H1 (cell line): ENCODE results near the gene CBX4.
A peak's percentile ranks its signal among the peaks of the same experiment; 100 is the strongest.

ENCODE experiments used
- BRCA1 ChIP-seq: IDR thresholded peaks from 2 replicates; pipeline ENCODE4 v1.6.1; 2012; ENCODE audit warnings: low read depth, low read length, improper control_type of control experiment
- EP300 ChIP-seq, 2 experiments: IDR thresholded peaks; 1 replicate in 1 of 2; 2 replicates in 1 of 2; pipeline ENCODE4 v1.6.1; 2011 to 2012; ENCODE audit warnings: low read depth in 2 of 2, low read length in 2 of 2, mild to moderate bottlenecking in 2 of 2, borderline replicate concordance in 1 of 2, inconsistent platforms in 1 of 2, moderate library complexity in 1 of 2
- EZH2 ChIP-seq: fragments of 200-600 bp; sonication (generic); IDR thresholded peaks from 2 replicates; pipeline ENCODE4 v1.7.1; 2012; ENCODE audit warnings: low read depth, mild to moderate bottlenecking, moderate library complexity, low read length, inconsistent platforms; ENCODE audit not compliant: severe bottlenecking
- GABPA ChIP-seq: IDR thresholded peaks from 2 replicates; pipeline ENCODE4 v1.6.1; 2011; ENCODE audit warnings: mild to moderate bottlenecking, low read length, moderate library complexity, borderline replicate concordance; ENCODE audit not compliant: insufficient read depth
- HDAC2 ChIP-seq, 2 experiments: fragments of 300-600 bp in 1 of 2; sonication (generic) in 1 of 2; IDR thresholded peaks; 2 replicates each; pipeline ENCODE4 v1.6.1; 2011 to 2012; ENCODE audit warnings: low read depth in 2 of 2, low read length in 2 of 2, mild to moderate bottlenecking in 2 of 2, moderate library complexity in 2 of 2, borderline replicate concordance in 1 of 2, inconsistent platforms in 1 of 2
- JUND ChIP-seq: IDR thresholded peaks from 2 replicates; pipeline ENCODE4 v1.6.1; 2011; ENCODE audit warnings: mild to moderate bottlenecking, improper control_type of control experiment, low read length
- KDM4A ChIP-seq: IDR thresholded peaks from one replicate; pipeline ENCODE4 v1.7.1; 2012; ENCODE audit warnings: low read depth, mild to moderate bottlenecking, moderate library complexity, low read length, inconsistent platforms; ENCODE audit not compliant: severe bottlenecking
- POLR2A ChIP-seq, 2 experiments: IDR thresholded peaks; 1 replicate in 1 of 2; 2 replicates in 1 of 2; pipeline ENCODE4 v1.6.1; 2011; ENCODE audit warnings: low read depth in 2 of 2, low read length in 2 of 2, mild to moderate bottlenecking in 2 of 2; ENCODE audit errors: control extremely low read depth in 1 of 2
- POLR2AphosphoS5 ChIP-seq: IDR thresholded peaks from 2 replicates; pipeline ENCODE4 v1.6.1; 2011; ENCODE audit warnings: low read depth, low read length
- RFX5 ChIP-seq: IDR thresholded peaks from 2 replicates; pipeline ENCODE4 v1.6.1; 2011; ENCODE audit warnings: low read depth, low read length, improper control_type of control experiment, borderline replicate concordance
- SAP30 ChIP-seq: fragments of 300-600 bp; sonication (generic); IDR thresholded peaks from 2 replicates; pipeline ENCODE4 v1.7.1; 2012; ENCODE audit warnings: low read length, moderate library complexity, mild to moderate bottlenecking, inconsistent platforms; ENCODE audit not compliant: insufficient read depth, insufficient replicate concordance
- ZNF274 ChIP-seq: IDR thresholded peaks from 2 replicates; pipeline ENCODE4 v1.7.0; 2012; ENCODE audit warnings: low read length, borderline replicate concordance; ENCODE audit errors: extremely low read depth
- TF ChIP-seq, protein P1 (sequence below), 3 experiments: IDR thresholded peaks; 1 replicate in 2 of 3; 2 replicates in 1 of 3; pipeline versions ENCODE4 v1.5.1 to v1.6.1; 2011; ENCODE audit warnings: low read length in 3 of 3, mild to moderate bottlenecking in 3 of 3, inconsistent platforms in 2 of 3, low read depth in 1 of 3, moderate library complexity in 1 of 3; ENCODE audit not compliant: insufficient read depth in 1 of 3; ENCODE audit errors: control extremely low read depth in 1 of 3
- TF ChIP-seq, protein P2 (sequence below): IDR thresholded peaks from 2 replicates; pipeline ENCODE4 v1.6.1; 2011; ENCODE audit warnings: low read depth, mild to moderate bottlenecking, low read length; ENCODE audit not compliant: insufficient read depth

DNA sequence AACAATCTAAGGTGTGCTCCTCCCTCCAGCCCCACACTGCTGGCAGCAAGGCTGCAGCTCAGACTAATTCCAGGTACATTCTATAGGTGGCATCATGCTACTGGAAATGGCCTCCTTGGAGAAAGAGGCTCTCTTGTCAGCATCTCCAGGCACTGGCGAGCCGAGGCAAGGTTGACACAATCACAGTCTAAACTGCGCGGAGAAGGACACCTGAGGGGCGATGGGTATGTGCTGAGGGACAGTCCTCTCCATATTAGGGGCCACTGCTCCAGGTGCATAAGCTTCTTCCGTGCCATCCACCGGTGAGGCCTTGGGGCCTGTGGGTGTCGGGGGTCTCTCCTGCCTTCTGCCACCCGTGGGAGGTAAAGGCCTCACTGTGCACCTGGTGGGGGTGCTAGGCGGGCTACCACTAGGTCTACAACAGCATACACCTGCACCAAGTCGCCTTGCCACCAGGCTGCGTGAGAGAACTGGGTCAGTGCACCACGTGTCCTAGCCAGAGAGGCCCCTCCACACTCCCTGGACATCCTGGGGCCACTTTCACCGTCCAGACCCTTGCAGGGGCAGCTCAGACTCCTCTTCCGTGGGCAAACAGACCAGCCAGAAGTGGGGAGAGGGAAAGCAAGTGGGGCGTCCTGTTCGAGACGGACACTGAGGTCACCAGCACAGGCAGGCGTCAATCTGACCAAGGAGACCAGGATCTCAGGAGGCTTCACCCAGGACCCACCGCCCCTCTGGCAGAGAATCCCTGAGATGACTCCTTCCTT lies 30.3 kb downstream of the CBX4 start:
- TF ChIP-seq EZH2 (peak; percentile 81), BRCA1 (no peak), SAP30 (no peak), EP300 (IDR thresholded peaks at IDR 0.05; ENCODE audit: borderline replicate concordance in 1 of 2, low read depth in 2 of 2, low read length in 2 of 2) (no peak), ZNF274 (no peak), POLR2AphosphoS5 (peak; percentile 7; the same call in 1 of the 2 replicates), GABPA (no peak), HDAC2 (IDR thresholded peaks at IDR 0.05; ENCODE audit: borderline replicate concordance in 1 of 2, low read depth in 2 of 2, low read length in 2 of 2) (no peak), JUND (no peak), KDM4A (no peak), POLR2A (IDR thresholded peaks at IDR 0.05; ENCODE audit: control extremely low read depth in 1 of 2, low read depth in 2 of 2, low read length in 2 of 2) (no peak), RFX5 (no peak)
- TF ChIP-seq, protein P1, sequence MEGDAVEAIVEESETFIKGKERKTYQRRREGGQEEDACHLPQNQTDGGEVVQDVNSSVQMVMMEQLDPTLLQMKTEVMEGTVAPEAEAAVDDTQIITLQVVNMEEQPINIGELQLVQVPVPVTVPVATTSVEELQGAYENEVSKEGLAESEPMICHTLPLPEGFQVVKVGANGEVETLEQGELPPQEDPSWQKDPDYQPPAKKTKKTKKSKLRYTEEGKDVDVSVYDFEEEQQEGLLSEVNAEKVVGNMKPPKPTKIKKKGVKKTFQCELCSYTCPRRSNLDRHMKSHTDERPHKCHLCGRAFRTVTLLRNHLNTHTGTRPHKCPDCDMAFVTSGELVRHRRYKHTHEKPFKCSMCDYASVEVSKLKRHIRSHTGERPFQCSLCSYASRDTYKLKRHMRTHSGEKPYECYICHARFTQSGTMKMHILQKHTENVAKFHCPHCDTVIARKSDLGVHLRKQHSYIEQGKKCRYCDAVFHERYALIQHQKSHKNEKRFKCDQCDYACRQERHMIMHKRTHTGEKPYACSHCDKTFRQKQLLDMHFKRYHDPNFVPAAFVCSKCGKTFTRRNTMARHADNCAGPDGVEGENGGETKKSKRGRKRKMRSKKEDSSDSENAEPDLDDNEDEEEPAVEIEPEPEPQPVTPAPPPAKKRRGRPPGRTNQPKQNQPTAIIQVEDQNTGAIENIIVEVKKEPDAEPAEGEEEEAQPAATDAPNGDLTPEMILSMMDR (IDR thresholded peaks at IDR 0.05; ENCODE audit: control extremely low read depth in 1 of 3, insufficient read depth in 1 of 3, low read depth in 1 of 3, low read length in 3 of 3), result peak; percentile 56 to 82 (median 77)
- TF ChIP-seq, protein P2, sequence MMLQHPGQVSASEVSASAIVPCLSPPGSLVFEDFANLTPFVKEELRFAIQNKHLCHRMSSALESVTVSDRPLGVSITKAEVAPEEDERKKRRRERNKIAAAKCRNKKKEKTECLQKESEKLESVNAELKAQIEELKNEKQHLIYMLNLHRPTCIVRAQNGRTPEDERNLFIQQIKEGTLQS, result peak; percentile 13; the same call in 1 of the 2 replicates
